H1 (cell line): ENCODE measurements around the gene BRD9.

Experiments
- CTCF ChIP-seq, 3 experiments: IDR thresholded peaks; 1 replicate in 2 of 3; 2 replicates in 1 of 3; pipeline versions ENCODE4 v1.5.1 to v1.6.1; 2011; ENCODE audit warnings: low read length in 3 of 3, mild to moderate bottlenecking in 3 of 3, inconsistent platforms in 2 of 3, low read depth in 1 of 3, moderate library complexity in 1 of 3; ENCODE audit not compliant: insufficient read depth in 1 of 3; ENCODE audit errors: control extremely low read depth in 1 of 3
- JUN ChIP-seq: IDR thresholded peaks from 2 replicates; pipeline ENCODE4 v1.6.1; 2011; ENCODE audit warnings: low read depth, mild to moderate bottlenecking, improper control_type of control experiment, low read length
- KDM1A ChIP-seq: fragments of 200-600, 300-600 bp; sonication (generic); IDR thresholded peaks from 2 replicates; pipeline ENCODE4 v1.7.1; 2016; ENCODE audit warnings: mild to moderate bottlenecking, low read length, borderline replicate concordance
- RAD21 ChIP-seq, 2 experiments: IDR thresholded peaks in 1 of 2; conservative IDR thresholded peaks in 1 of 2; 2 replicates each; pipeline ENCODE4 v1.6.1; 2011; ENCODE audit warnings: low read depth in 2 of 2, low read length in 2 of 2, improper control_type of control experiment in 1 of 2, inconsistent platforms in 1 of 2, mild to moderate bottlenecking in 1 of 2, moderate library complexity in 1 of 2
- SP2 ChIP-seq: IDR thresholded peaks from 2 replicates; pipeline ENCODE4 v1.6.1; 2012; ENCODE audit warnings: mild to moderate bottlenecking, low read length, inconsistent platforms
- TCF12 ChIP-seq: IDR thresholded peaks from 2 replicates; pipeline ENCODE4 v1.6.1; 2011; ENCODE audit warnings: low read depth, mild to moderate bottlenecking, low read length

- no peak for TF ChIP-seq KDM1A
- no peak for TF ChIP-seq JUN
- no peak for TF ChIP-seq SP2
- TF ChIP-seq CTCF (IDR thresholded peaks at IDR 0.05; ENCODE audit: control extremely low read depth in 1 of 3, insufficient read depth in 1 of 3, low read depth in 1 of 3, low read length in 3 of 3), result no peak
- TF ChIP-seq RAD21 (IDR thresholded peaks at IDR 0.05 in 1 of 2, conservative IDR thresholded peaks at IDR 0.05 in 1 of 2; ENCODE audit: low read depth in 2 of 2, low read length in 2 of 2), result no peak
- TF ChIP-seq TCF12, result no peak
Observed at GRCh38 chr5:860506-861150, 32.0 kb downstream of the BRD9 start.
